Stimulated activated CD4-positive, alpha-beta T cell treated with anti-CD3 and anti-CD28 coated beads, Interleukin-4, amount 100 ng/mL, for 4 hours (primary cell): ENCODE results near the gene CYP27B1.
A peak's percentile ranks its signal among the peaks of the same experiment; 100 is the strongest.

Experiments used
- DNase-seq, 2 experiments: peaks; one replicate each; pipeline ENCODE4 v3.0.0-alpha.2; 2020

The CYP27B1 gene, protein sequence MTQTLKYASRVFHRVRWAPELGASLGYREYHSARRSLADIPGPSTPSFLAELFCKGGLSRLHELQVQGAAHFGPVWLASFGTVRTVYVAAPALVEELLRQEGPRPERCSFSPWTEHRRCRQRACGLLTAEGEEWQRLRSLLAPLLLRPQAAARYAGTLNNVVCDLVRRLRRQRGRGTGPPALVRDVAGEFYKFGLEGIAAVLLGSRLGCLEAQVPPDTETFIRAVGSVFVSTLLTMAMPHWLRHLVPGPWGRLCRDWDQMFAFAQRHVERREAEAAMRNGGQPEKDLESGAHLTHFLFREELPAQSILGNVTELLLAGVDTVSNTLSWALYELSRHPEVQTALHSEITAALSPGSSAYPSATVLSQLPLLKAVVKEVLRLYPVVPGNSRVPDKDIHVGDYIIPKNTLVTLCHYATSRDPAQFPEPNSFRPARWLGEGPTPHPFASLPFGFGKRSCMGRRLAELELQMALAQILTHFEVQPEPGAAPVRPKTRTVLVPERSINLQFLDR

GRCh38 chr12:57766464-57767304, at the start of gene CYP27B1:
TSS of gene CYP27B1 (minus strand) at chr12:57767078. CDS start at chr12:57767041, 37 bp downstream.
- no peak for DNase-seq

DNA sequence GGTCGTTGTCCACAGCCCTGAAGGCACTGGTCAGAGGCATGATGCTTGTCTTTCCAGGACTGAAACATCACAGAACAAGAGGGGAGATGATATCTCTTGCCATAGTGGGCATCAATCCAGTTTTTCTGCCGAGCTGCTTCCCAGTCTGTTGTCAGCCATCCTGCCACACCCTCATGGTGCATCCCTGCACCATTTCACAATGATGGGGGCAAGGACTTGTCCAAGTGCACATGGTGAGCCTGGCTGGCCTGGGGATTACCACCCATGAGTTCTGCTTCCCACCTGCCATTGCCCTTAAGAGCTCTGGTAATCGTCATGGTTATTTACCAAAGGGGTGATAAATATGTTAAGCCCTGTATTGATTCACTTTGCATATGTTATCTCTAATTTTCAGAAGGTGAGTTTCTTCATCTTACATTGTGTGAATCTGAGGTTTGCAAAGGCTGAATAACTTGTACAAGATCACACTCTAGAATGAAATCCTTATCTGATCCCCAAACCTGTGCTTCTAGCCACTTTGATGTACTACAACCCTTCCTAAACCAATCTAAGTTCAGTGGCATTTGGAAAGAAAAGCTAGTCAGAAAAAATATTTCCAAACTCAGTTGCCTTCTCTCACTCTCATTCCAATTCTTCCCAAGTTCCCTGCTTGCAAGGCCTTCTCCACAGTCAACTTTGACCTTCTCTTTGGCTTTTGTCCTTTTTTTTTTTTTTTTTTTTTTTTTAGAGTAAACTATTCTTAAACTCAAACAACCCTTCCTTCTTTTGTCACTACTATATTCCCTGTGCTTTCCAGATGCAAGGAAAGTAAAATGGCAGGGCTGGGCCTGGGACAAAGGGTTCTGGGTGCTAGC, 49.4 kb upstream of the CYP27B1 start:
- DNase-seq, result no peak

DNA sequence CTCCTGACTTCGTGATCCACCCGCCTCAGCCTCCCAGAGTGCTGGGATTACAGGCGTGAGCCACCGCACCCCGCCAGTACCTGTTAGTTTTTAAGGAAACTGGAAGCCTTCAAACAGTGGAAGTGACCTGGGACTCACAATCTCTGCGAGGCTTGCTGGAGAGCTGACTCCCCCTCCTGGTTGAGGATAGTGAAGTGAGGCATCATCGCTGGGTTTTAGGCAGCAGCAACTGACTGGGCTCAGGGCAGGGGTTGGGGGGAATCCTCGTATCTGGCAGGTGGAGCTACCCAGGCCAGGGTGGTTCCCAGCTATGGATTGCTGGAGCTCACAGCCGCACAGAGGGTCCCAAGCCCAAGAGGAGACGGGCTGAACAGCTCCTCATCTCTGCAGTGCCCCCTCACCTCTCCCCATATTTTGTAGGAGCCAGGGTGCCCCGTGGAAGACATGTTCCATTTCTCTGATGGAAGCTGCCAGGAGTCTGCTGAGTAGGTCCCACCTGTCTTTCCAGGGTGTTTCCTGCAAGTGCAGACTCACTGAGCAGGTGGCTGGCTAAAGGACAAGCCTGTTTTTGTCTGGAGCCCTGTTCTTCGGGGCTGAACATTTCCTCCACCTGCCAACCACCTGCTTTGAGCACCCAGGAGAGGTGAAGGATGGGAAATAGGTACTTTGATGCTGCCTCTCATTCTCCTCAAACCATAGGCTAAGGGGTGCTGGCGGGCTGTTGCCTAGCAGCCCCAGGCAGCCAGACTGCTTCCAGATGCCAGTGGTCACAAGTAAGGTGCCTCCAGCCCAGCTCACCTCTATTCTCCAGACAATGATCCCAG, 48.5 kb upstream of the CYP27B1 start:
- peak in 1 of 2 experiments; percentile 38 for DNase-seq

- DNase-seq, result no peak
Observed at GRCh38 chr12:57813971-57814772, 47.3 kb upstream of the CYP27B1 start.

DNA sequence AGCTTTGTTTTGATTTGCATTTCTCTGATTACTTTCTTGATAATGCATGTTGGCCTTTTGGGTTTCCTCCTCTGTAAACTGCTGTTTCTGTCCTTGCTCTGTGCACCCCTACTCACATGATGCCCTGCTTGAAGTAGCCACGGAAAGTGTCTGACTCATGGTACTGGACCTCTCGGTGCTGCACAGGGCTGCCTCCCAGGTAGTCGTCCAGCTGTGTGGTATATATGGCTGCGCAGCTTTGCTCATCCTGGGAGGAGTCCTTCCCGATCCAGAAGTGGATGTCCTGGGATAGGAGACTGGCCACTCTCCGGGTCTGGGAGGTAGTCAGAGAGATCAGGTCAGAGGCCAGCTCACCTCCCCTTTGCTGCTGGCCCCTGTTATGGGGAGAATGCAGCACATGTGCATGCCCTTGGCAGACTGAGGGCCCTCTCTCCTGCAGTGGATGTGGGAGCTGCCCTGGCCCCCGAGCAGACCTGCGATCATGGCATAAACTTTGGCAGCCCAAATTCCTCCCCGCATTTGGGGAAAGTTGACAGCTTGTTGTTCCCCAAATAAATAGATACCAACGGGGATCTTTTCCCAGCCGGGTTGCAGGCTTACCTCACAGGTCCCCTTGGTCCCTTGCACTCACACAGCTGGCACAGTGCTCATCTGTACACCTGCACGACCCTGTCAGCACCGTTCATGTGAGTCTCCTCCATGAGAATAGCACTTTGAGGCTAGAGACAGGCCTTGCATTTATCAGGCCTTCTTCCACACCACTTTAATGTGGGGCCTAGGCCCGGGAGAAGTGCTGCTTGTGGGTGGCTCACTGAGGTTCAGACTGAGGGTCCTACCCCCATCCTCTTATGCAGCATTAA, 46.5 kb upstream of the CYP27B1 start:
- DNase-seq, result no peak

DNA sequence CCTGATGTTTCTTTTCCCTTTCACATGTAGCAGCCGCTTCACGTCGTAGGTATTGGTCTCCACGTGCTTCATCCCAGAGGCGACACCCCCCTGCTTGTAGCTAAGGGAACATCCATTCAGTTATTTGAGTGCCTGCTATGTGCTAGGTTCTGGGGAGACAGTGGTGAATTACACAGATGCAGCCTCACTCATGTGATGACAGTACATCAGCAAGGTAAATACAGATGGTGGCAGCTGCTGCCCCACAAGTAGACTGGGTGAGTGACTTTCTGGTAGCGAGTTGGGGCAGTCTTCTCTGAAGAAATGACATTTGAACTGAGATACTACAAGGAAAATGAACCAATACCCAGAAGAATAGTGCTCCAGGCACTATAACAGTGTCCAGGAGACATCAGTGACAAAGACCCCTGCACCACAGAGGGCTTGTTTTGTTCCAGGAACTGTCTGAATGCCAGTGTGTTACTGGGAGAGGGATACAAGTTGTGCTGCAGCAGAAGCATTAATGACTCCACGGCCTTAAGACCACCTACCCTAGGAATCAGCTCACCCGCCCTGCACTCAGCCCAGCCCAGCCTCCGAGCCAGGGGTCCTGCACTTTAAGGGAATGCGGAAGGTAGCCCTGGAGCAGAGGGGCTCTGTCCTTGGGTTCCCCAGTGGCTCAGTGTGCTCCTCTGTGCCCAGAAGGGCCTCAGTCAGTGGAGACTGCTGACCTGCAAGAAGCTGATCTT, 44.3 kb upstream of the CYP27B1 start:
- DNase-seq, result no peak

GRCh38 chr12:57810450-57810849, 43.6 kb upstream of the CYP27B1 start:
- DNase-seq, result no peak

DNA sequence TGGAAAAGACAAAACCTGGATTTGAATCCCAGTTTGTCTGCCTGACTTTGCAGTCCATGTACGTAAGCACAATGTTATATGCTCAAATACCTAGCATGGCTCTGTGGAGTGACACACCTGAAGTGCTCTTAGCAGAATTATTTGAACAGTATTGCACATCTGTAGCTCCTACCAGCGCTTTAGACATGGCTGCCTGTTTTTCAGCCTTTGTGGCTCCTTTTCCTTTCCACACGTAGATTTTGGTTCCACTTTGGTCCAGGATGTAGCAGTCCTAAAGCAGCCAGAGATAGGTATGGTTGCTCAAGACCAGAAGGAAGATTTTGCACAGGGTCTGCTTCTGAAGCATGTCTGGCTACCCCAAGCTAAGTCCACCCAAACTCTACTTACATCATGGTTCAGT, 42.5 kb upstream of the CYP27B1 start:
- DNase-seq, result no peak

DNA sequence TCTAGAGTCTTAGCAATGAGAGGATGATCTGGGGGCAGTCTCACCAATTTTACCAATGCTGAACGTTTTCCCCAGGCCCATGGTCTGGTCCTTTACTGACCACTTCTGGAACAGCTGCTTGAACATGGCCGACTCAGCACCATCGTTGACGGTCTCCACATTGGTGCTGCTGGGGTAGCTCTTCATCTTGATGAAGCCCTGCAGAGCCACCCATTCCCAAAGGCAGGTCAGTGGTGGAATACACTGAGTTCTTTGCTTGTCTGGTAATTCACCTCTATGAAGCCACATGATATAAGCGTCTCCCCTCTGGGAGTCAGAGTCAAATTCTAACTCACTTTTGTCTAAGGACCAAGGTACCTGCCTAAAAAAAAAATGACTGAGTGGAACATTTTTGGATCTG, 41.5 kb upstream of the CYP27B1 start:
- DNase-seq, result no peak

- no peak for DNase-seq
Observed at GRCh38 chr12:57807285-57807684, 40.4 kb upstream of the CYP27B1 start.

DNA sequence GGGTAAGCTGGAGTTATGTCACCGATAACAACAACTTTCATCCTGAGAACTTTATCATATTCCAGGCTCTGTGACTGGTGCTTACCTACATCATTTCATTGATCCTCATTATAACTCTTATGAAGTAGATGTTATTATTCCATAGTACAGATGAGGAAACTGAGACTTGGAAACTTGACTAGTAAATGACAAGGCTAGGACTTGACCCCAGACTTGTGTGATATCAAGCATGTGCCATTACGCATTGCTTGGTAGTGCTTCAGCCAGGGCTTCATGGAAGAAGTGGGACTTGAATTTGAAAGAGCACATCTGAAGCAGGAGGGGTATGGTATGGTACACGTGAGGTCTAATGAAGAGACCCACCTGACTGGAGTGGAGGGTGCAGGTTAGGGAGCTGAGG, 39.8 kb upstream of the CYP27B1 start:
- no peak for DNase-seq

- DNase-seq, result peak in 1 of 2 experiments; percentile 16
Observed at GRCh38 chr12:57803319-57803893, 36.5 kb upstream of the CYP27B1 start.

DNA sequence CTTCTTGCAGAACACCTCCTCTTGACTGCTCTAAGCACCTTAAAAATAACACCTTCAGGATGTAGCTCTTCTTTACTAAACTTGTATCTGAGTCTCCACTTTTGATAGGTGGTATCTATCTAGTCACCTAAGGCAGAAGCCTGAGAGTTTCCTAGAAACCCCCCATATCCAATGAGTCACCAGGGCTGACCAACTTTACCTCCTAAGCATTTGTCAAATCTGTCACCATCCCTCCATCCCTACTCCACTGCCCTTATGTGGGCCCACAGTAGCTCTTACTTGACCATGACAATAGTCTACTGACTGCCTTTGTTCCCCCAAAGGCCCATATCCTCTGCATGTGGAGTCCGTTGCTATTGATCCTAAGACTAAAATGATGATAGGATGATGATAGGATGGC, 35.7 kb upstream of the CYP27B1 start:
- DNase-seq, result no peak

DNA sequence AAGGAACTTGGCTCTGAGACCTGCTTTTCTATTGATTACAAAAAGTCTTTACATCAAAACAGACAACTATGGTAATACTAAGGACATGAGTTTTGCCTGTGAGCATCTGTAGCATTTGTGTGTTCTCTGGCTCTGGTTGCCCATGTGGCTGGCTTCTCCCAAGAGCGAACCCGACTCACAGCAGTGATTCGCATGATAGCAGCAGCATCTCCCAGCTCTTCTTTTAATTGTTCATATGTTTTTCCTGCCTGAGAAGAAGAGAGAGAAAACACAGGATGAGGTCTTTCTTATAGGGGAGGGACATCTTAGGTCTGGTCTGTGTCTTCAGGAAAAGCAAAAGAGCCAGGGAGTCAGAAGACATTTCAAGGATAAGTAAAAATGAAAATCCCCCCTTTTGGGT, 34.1 kb upstream of the CYP27B1 start:
- DNase-seq, result no peak

DNA sequence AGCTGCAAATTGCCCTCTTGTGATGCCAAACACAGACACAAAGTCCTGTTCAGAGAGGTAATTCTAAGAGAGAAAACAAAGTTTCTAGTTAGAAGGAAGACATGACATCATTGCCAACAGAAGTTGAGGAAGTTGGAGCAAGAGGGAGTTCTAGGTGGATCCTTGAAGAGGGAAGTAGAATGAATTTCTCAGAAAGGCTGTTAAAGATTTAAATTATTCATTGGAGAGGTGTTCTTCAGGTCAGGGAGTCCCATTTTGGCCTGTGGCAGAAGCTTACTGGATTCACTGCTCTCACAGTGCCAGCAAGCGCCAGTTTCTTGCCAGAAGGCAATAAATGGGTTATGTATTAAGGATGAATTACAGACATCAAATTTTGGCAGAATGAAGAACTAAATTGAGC, 31.1 kb upstream of the CYP27B1 start:
- DNase-seq, result no peak

DNA sequence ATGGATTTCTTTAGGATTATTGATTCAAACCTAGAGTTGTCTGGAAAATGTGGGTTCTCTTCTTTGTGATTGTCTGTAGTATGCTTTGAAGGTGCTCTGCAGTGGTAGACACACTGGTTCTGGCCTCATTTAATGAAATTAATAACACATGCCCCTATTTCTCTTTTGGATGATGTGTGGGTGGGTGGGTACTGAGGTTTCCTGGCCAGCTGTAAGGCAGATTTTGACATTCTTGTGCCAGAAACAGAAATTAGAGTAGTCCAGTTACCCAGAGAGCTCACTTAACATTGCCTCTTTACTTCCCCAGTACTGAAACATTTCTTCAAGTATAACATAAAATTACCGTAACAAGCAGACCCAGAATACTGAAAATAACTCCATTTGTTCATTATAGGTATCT, 30.1 kb upstream of the CYP27B1 start:
- no peak for DNase-seq

- DNase-seq, result no peak
Observed at GRCh38 chr12:57795354-57795753, 28.5 kb upstream of the CYP27B1 start.

GRCh38 chr12:57793920-57794319, 27.0 kb upstream of the CYP27B1 start:
- DNase-seq, result no peak

- DNase-seq, result no peak
Observed at GRCh38 chr12:57783861-57784260, 17.0 kb upstream of the CYP27B1 start.
